ENCODE data around the gene RILPL1. TPM values are rescaled to one million over a fixed set of nuclear protein-coding genes. Genes with fewer than 3 reads are reported as not detected.

Gene RILPL1
- total and polyA plus RNA-seq, 2 of the 4 experiments (the other 2 are of a cell fraction) = 11.1 to 19.8 TPM

GRCh38 chr12:123479442-123480180 is 53.9 kb downstream of the RILPL1 start:
- Histone ChIP-seq H3K4ac (ENCODE audit: low read depth, low read length) (no peak overlapping the region), H2BK15ac (ENCODE audit: low read depth, low read length) (no peak overlapping the region), H2BK20ac (ENCODE audit: low read depth, low read length) (no peak overlapping the region), H4K20me1 (ENCODE audit: insufficient read depth, low read length) (no peaks in the 10 kb centered on the region), H3K27ac (ENCODE audit: insufficient read depth, low read length) (no peak overlapping the region), H3K14ac (replicated peaks; ENCODE audit: low read depth, low read length) (no peak overlapping the region), H4K8ac (ENCODE audit: low read depth in 2 of 2, low read length in 2 of 2) (no peak overlapping the region), H3K9ac (ENCODE audit: low read depth, low read length) (no peak overlapping the region), H3K23ac (ENCODE audit: low read depth, low read length) (no peak overlapping the region), H4K91ac (ENCODE audit: insufficient read depth, low read depth, low read length) (no peak overlapping the region), H3K4me1 (ENCODE audit: control insufficient read depth, insufficient read depth, low read length) (no peaks in the 10 kb centered on the region), H4K5ac (ENCODE audit: low read depth, low read length) (no peak overlapping the region), H3K36me3 (ENCODE audit: control insufficient read depth, insufficient read depth, low read length) (peaks cover 39% of the 10 kb centered on the region), H3K4me2 (ENCODE audit: low read depth, low read length) (no peak overlapping the region), H3K4me3 (ENCODE audit: insufficient read depth, low read depth, low read length) (no peak overlapping the region), H2AK9ac (replicated peaks; ENCODE audit: low read depth, low read length, poor library complexity) (no peak overlapping the region), H3K18ac (ENCODE audit: low read depth, low read length) (no peak overlapping the region), H2BK120ac (ENCODE audit: low read depth, low read length) (no peak overlapping the region), H2BK5ac (ENCODE audit: low read depth, low read length, poor library complexity, severe bottlenecking) (no peak overlapping the region), H2AFZ (replicated peaks; ENCODE audit: low read length, poor library complexity) (no peak overlapping the region), H2AK5ac (ENCODE audit: low read depth, low read length) (no peak overlapping the region), H3K27me3 (ENCODE audit: control insufficient read depth, insufficient read depth, low read length) (no peaks in the 10 kb centered on the region), H3K56ac (ENCODE audit: extremely low read depth, insufficient read depth, low read length) (no peak overlapping the region), H3K9me3 (ENCODE audit: control insufficient read depth, insufficient read depth, low read length) (no peaks in the 10 kb centered on the region), H3K9me1 (ENCODE audit: insufficient read depth, low read length) (0 out of 2 replicates have a peak, but pooled peaks cover 5% of the 10 kb centered on the region), H3K79me1 (ENCODE audit: low read depth in 1 of 2, low read length in 2 of 2) (peaks cover 4 to 27% of the 10 kb centered on the region in 2 experiments; a peak in 3 of 4 replicates)
- dilution Hi-C loops (cut with HindIII; ENCODE audit: low sequenced_read_pairs, unreplicated experiment) (no loop called here), in situ Hi-C loops (cut with MboI; ENCODE audit: low sequenced_read_pairs) (no loop called here), intact Hi-C loops (cut with micrococcal nuclease) (no loop called here)
- ATAC-seq (ENCODE audit: low read depth) = no peak
- ChIA-PET CTCF (no interaction called here), POLR2A (ENCODE audit: unreplicated experiment) (no interaction called here)
- TF ChIP-seq SMC3 (IDR thresholded peaks at IDR 0.05; ENCODE audit: low read depth, low read length) = no peak
- TF ChIP-seq, protein P1, sequence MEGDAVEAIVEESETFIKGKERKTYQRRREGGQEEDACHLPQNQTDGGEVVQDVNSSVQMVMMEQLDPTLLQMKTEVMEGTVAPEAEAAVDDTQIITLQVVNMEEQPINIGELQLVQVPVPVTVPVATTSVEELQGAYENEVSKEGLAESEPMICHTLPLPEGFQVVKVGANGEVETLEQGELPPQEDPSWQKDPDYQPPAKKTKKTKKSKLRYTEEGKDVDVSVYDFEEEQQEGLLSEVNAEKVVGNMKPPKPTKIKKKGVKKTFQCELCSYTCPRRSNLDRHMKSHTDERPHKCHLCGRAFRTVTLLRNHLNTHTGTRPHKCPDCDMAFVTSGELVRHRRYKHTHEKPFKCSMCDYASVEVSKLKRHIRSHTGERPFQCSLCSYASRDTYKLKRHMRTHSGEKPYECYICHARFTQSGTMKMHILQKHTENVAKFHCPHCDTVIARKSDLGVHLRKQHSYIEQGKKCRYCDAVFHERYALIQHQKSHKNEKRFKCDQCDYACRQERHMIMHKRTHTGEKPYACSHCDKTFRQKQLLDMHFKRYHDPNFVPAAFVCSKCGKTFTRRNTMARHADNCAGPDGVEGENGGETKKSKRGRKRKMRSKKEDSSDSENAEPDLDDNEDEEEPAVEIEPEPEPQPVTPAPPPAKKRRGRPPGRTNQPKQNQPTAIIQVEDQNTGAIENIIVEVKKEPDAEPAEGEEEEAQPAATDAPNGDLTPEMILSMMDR (conservative IDR thresholded peaks at IDR 0.05; ENCODE audit: low read depth, low read length) = no peak
- TF ChIP-seq, protein P2, sequence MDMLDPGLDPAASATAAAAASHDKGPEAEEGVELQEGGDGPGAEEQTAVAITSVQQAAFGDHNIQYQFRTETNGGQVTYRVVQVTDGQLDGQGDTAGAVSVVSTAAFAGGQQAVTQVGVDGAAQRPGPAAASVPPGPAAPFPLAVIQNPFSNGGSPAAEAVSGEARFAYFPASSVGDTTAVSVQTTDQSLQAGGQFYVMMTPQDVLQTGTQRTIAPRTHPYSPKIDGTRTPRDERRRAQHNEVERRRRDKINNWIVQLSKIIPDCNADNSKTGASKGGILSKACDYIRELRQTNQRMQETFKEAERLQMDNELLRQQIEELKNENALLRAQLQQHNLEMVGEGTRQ (IDR thresholded peaks at IDR 0.05; ENCODE audit: low read depth, low read length) = no peak
- 86% methylated on average over 2 of the region's 14 CpGs; no CpG with 5 or more reads in 1 of the 2 experiments for WGBS, 2 experiments (ENCODE audit: extremely low coverage in 2 of 2, insufficient read length in 1 of 2)
- no peak for DNase-seq
- no TSS peak for BruUV-seq (replicated peaks)
